DND-41 (cell line): ENCODE measurements around the gene ZNF684.
"Not testable (repeated sequence)": the region's sequence is repeated elsewhere in the genome, so short reads cannot be mapped to it uniquely, and the experiment has no call there.

Experiments used
- ATAC-seq: fragments of 200-7000 bp; cut with Tn5 transposase; 3 replicates; pipeline ENCODE4 v1.9.1; 2021; ENCODE audit warnings: low read depth; ENCODE audit not compliant: insufficient read depth
- DNase-seq: peaks from one replicate; pipeline ENCODE4 v3.0.0-alpha.2; 2020
- H2AFZ ChIP-seq: 2 replicates; pipeline ENCODE4 v1.6.0; 2012; ENCODE audit warnings: low read depth, low read length
- H3K27ac ChIP-seq: 2 replicates; pipeline ENCODE4 v1.5.1; 2012; ENCODE audit warnings: low read length, inconsistent platforms
- H3K27me3 ChIP-seq: fragments of 200-600 bp; sonication (generic); 2 replicates; pipeline ENCODE4 v1.6.0; 2012; ENCODE audit warnings: low read length, mild to moderate bottlenecking, inconsistent platforms; ENCODE audit not compliant: insufficient read depth, poor library complexity
- H3K36me3 ChIP-seq: 2 replicates; pipeline ENCODE4 v1.5.1; 2012; ENCODE audit warnings: low read length, inconsistent platforms; ENCODE audit not compliant: insufficient read depth
- H3K4me1 ChIP-seq: 2 replicates; pipeline ENCODE4 v1.5.1; 2012; ENCODE audit warnings: mild to moderate bottlenecking, low read length; ENCODE audit not compliant: insufficient read depth
- H3K4me2 ChIP-seq: 2 replicates; pipeline ENCODE4 v1.6.0; 2012; ENCODE audit warnings: mild to moderate bottlenecking, moderate library complexity, low read length, inconsistent platforms; ENCODE audit not compliant: insufficient read depth
- H3K4me3 ChIP-seq, 2 experiments: fragments of 200-600 bp in 1 of 2; shearing (Covaris generic) in 1 of 2; 2 replicates each; pipeline ENCODE4 v1.5.1; 2012 to 2016; ENCODE audit warnings: inconsistent platforms in 2 of 2, low read length in 2 of 2, mild to moderate bottlenecking in 2 of 2, low read depth in 1 of 2, moderate library complexity in 1 of 2
- H3K79me2 ChIP-seq: 2 replicates; pipeline ENCODE4 v1.6.0; 2012; ENCODE audit warnings: low read length, inconsistent platforms; ENCODE audit not compliant: insufficient read depth
- H3K9ac ChIP-seq: 2 replicates; pipeline ENCODE4 v1.6.0; 2012; ENCODE audit warnings: low read depth, mild to moderate bottlenecking, inconsistent platforms, low read length, moderate library complexity
- H3K9me3 ChIP-seq: 2 replicates; pipeline ENCODE4 v1.5.1; 2012; ENCODE audit warnings: low read length, moderate library complexity, mild to moderate bottlenecking, inconsistent platforms; ENCODE audit not compliant: insufficient read depth, severe bottlenecking
- H4K20me1 ChIP-seq: 2 replicates; pipeline ENCODE4 v1.6.0; 2012; ENCODE audit warnings: low read length; ENCODE audit not compliant: insufficient read depth
- CTCF ChIP-seq: IDR thresholded peaks from 2 replicates; pipeline ENCODE4 v1.5.1; 2012; ENCODE audit warnings: borderline replicate concordance, low read length, moderate library complexity, mild to moderate bottlenecking; ENCODE audit not compliant: poor library complexity, severe bottlenecking; ENCODE audit errors: extremely low read depth
- EZH2 ChIP-seq: IDR thresholded peaks from 3 replicates; pipeline ENCODE4 v1.6.1; 2012; ENCODE audit warnings: borderline replicate concordance, low read depth, mild to moderate bottlenecking, moderate library complexity, low read length, inconsistent platforms; ENCODE audit not compliant: severe bottlenecking

Gene ZNF684

GRCh38 chr1:40556121-40556520 lies 24.7 kb downstream of the ZNF684 start:
- Histone ChIP-seq H3K4me2 (no peak overlapping the region), H3K27me3 (no peaks in the 10 kb centered on the region), H4K20me1 (no peaks in the 10 kb centered on the region), H3K79me2 (no peaks in the 10 kb centered on the region), H3K9ac (no peak overlapping the region), H3K4me3 (no peak overlapping the region), H3K4me1 (no peaks in the 10 kb centered on the region), H3K27ac (no peak overlapping the region), H2AFZ (no peak overlapping the region), H3K9me3 (no peaks in the 10 kb centered on the region), H3K36me3 (no peaks in the 10 kb centered on the region)
- DNase-seq (no peak), ATAC-seq (no peak)
- no peak for TF ChIP-seq EZH2
- no peak for TF ChIP-seq CTCF

GRCh38 chr1:40558241-40558640 lies 26.8 kb downstream of the ZNF684 start:
- H3K4me1 ChIP-seq, H2AFZ ChIP-seq, H3K9me3 ChIP-seq, H3K36me3 ChIP-seq, H3K4me3 ChIP-seq, H3K9ac ChIP-seq, DNase-seq, H4K20me1 ChIP-seq, H3K79me2 ChIP-seq, H3K27me3 ChIP-seq, H3K27ac ChIP-seq, ATAC-seq, H3K4me2 ChIP-seq: not testable (repeated sequence)

- Histone ChIP-seq H3K4me1 (0 out of 2 replicates have a peak, but pooled peaks cover 3% of the 10 kb centered on the region), H3K9ac (no peak overlapping the region), H3K36me3 (no peaks in the 10 kb centered on the region), H3K27me3 (no peaks in the 10 kb centered on the region), H3K27ac (no peak overlapping the region), H3K4me3 (no peak overlapping the region), H3K4me2 (no peak overlapping the region), H3K79me2 (no peaks in the 10 kb centered on the region), H3K9me3 (no peaks in the 10 kb centered on the region), H4K20me1 (no peaks in the 10 kb centered on the region), H2AFZ (no peak overlapping the region)
- ATAC-seq (no peak), DNase-seq (no peak)
- TF ChIP-seq CTCF (no peak), EZH2 (no peak)
These were observed 30.7 kb downstream of the ZNF684 start for GRCh38 chr1:40562185-40562584.

GRCh38 chr1:40563266-40563665 lies 31.8 kb downstream of the ZNF684 start:
- Histone ChIP-seq H3K4me2 (no peak overlapping the region), H3K9ac (no peak overlapping the region), H2AFZ (no peak overlapping the region), H3K79me2 (no peaks in the 10 kb centered on the region), H3K9me3 (no peaks in the 10 kb centered on the region), H3K4me1 (0 out of 2 replicates have a peak, but pooled peaks cover 3% of the 10 kb centered on the region), H3K27ac (no peak overlapping the region), H3K4me3 (no peak overlapping the region), H3K36me3 (no peaks in the 10 kb centered on the region), H3K27me3 (no peaks in the 10 kb centered on the region), H4K20me1 (no peaks in the 10 kb centered on the region)
- TF ChIP-seq CTCF (no peak), EZH2 (no peak)
- ATAC-seq: no peak
- no peak for DNase-seq
